Measurements from ENCODE around the gene CCDC138. TPM values are rescaled to one million over a fixed set of nuclear protein-coding genes. Genes with fewer than 3 reads are reported as not detected.

The CCDC138 gene
- total RNA-seq, 2 experiments from 2014 or later: 12.3 to 13.5 TPM

GRCh38 chr2:108924580-108925251, 138.1 kb downstream of the CCDC138 start:
- intact Hi-C loops (cut with micrococcal nuclease): no loop called here
- H3K27ac Mint-ChIP-seq: no peak overlapping the region
- H3K36me3 Mint-ChIP-seq (ENCODE audit: low read depth): no peaks in the 10 kb centered on the region
- H3K9me3 Mint-ChIP-seq: no peaks in the 10 kb centered on the region
- no peaks in the 10 kb centered on the region for H3K27me3 Mint-ChIP-seq
- ATAC-seq (no peak), DNase-seq (no peak)
- TF ChIP-seq CTCF (IDR thresholded peaks at IDR 0.05): no peak
- POLR2A ChIA-PET: interaction anchor here (0.6 kb wide), 2 partner anchors 341 to 634 kb away, joined by 3 to 4 read pairs; no protein-coding TSS in a partner anchor
- CTCF ChIA-PET: interaction anchor here (2.6 kb wide), 1 partner anchor 64 kb away, joined by 6 read pairs; no protein-coding TSS in a partner anchor
- H3K4me1 Mint-ChIP-seq (ENCODE audit: low read depth): peaks cover 2% of the 10 kb centered on the region
- no peak overlapping the region for H3K4me3 Mint-ChIP-seq

GRCh38 chr2:108925286-108925685, 138.7 kb downstream of the CCDC138 start:
- ChIA-PET CTCF (interaction anchor here (2.6 kb wide), 1 partner anchor 63 kb away, joined by 6 read pairs; no protein-coding TSS in a partner anchor), POLR2A (interaction anchor here (0.6 kb wide), 2 partner anchors 342 to 633 kb away, joined by 3 to 4 read pairs; no protein-coding TSS in a partner anchor)
- H3K36me3 Mint-ChIP-seq (ENCODE audit: low read depth): no peaks in the 10 kb centered on the region
- no peaks in the 10 kb centered on the region for H3K27me3 Mint-ChIP-seq
- peaks cover 2% of the 10 kb centered on the region for H3K4me1 Mint-ChIP-seq (ENCODE audit: low read depth)
- no peak overlapping the region for H3K27ac Mint-ChIP-seq
- DNase-seq (no peak), ATAC-seq (no peak)
- H3K9me3 Mint-ChIP-seq: no peaks in the 10 kb centered on the region
- TF ChIP-seq CTCF (IDR thresholded peaks at IDR 0.05): no peak
- H3K4me3 Mint-ChIP-seq: no peak overlapping the region
- intact Hi-C loops (cut with micrococcal nuclease): no loop called here

- ChIA-PET POLR2A (no interaction called here), CTCF (interaction anchor here (2.6 kb wide), 1 partner anchor 63 kb away, joined by 6 read pairs; no protein-coding TSS in a partner anchor)
- intact Hi-C loops (cut with micrococcal nuclease): no loop called here
- ATAC-seq (no peak), DNase-seq (no peak)
- H3K27me3 Mint-ChIP-seq: no peaks in the 10 kb centered on the region
- H3K4me1 Mint-ChIP-seq (ENCODE audit: low read depth): peaks cover 2% of the 10 kb centered on the region
- TF ChIP-seq CTCF (IDR thresholded peaks at IDR 0.05): no peak
- H3K27ac Mint-ChIP-seq: no peak overlapping the region
- no peaks in the 10 kb centered on the region for H3K36me3 Mint-ChIP-seq (ENCODE audit: low read depth)
- H3K4me3 Mint-ChIP-seq: no peak overlapping the region
- H3K9me3 Mint-ChIP-seq: no peaks in the 10 kb centered on the region
These were observed 139.2 kb downstream of the CCDC138 start for GRCh38 chr2:108925735-108926134.

Other genes starting within 250 kb of the CCDC138 start
- gene RANBP2, start 67.3 kb upstream of the CCDC138 start, total RNA-seq: 10 to 100 TPM; 69.6 to 71.3 TPM
- gene EDAR, start 202.4 kb downstream of the CCDC138 start, total RNA-seq: under 1 TPM; 0.09 to 0.11 TPM